SK-N-MC (cell line): ENCODE data around the gene LDAF1.

Experiments
- EZH2 ChIP-seq: fragments of 200-600 bp; sonication (generic); IDR thresholded peaks from one replicate; pipeline ENCODE4 v1.6.1; 2017; ENCODE audit warnings: antibody characterized with exemption
- FOXP2 ChIP-seq: optimal IDR thresholded peaks from 2 replicates; pipeline ENCODE3; 2011; ENCODE audit warnings: mild to moderate bottlenecking, moderate library complexity; ENCODE audit not compliant: insufficient read depth; ENCODE audit errors: extremely low read length, control extremely low read depth
- POLR2AphosphoS5 ChIP-seq: IDR thresholded peaks from 2 replicates; pipeline ENCODE4 v1.6.1; 2012; ENCODE audit warnings: mild to moderate bottlenecking, low read depth, low read length, borderline replicate concordance

GRCh38 chr16:21194771-21195301, 36.4 kb downstream of the LDAF1 start:
- TF ChIP-seq POLR2AphosphoS5, result no peak
- TF ChIP-seq EZH2, result no peak
- TF ChIP-seq FOXP2, result no peak
